Measurements from ENCODE around the gene HDAC9. TPM values are rescaled to one million over a fixed set of nuclear protein-coding genes. Genes with fewer than 3 reads are reported as not detected.

Gene HDAC9
- total RNA-seq, 4 donors from 2014 or later, result 19.6 to 48.3 (median 28.4) TPM

GRCh38 chr7:18893156-18893555 lies 397.6 kb downstream of the HDAC9 start:
- no peak for TF ChIP-seq CTCF (IDR thresholded peaks at IDR 0.05; ENCODE audit: low read depth)

DNA sequence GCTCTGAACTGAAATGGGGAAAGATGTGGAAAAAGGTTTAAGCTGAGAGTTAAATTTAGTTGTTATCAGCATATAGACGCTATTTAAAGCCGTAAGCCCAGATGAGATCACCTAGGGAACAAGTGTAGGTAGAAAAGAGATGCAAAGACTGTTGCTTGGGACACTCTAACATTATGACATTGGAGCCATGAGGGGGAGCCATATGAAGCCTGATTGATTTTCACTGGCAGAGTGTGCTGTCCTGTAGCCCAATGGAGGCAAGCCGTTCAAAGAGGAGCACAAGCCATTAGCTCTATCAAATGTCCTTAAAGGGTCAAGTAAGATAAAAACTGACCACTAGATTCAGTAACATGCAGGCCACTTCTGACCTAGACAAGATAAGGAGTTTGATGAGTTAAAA lies 398.6 kb downstream of the HDAC9 start:
- TF ChIP-seq CTCF (IDR thresholded peaks at IDR 0.05; ENCODE audit: low read depth), result no peak

DNA sequence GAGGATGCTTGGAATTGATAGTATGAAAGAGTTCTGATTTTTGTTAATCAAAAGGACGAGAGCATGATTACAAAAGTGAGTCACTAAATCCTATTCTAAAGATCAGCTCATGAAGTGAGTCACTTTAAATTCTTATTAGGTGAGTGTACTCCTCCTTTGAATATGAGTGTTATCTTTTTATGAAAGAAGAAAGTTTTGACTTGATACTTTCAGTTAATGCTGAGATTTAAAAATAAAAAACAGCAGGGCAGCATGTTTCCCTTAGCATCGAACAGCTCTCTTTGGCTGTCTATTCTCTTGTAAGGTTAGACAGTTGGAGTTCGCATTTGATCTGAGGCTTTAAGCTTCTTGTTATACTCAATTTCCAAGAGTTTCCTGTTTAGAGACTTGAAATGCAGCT lies 399.9 kb downstream of the HDAC9 start:
- no peak for TF ChIP-seq CTCF (IDR thresholded peaks at IDR 0.05; ENCODE audit: low read depth)

DNA sequence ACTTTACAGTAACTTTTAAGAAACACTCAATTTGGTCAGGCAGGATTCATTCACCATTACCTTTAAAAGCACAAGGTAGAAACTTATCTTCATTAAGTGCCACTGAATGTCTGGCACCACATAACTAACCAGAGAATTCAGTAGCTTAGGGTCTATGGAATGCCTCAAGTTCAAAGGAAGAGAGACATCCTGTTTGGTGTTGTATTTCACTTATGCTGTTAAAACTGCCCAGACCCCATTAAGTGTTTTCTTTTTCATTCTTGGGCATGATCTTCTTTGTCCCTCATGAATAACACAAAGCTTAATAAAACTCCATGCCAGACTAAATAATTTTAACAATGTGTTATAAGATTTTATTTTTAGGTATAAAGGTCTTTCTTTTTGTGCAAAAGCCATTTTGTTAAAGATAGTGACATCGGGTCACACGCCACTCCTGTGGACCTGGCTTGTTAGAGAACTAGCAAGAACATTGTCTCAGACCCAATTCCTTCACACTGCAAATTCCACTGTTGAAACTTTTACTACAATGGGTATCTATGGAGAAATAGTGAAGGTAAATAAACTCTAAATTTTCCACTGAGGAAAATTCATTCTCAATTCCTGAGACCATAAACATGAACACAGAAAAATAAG lies 400.9 kb downstream of the HDAC9 start:
- TF ChIP-seq CTCF (IDR thresholded peaks at IDR 0.05; ENCODE audit: low read depth), result no peak

GRCh38 chr7:18900236-18900635 lies 404.7 kb downstream of the HDAC9 start:
- no peak for TF ChIP-seq CTCF (IDR thresholded peaks at IDR 0.05; ENCODE audit: low read depth)

GRCh38 chr7:18900803-18901202 lies 405.3 kb downstream of the HDAC9 start:
- TF ChIP-seq CTCF (IDR thresholded peaks at IDR 0.05; ENCODE audit: low read depth), result no peak

DNA sequence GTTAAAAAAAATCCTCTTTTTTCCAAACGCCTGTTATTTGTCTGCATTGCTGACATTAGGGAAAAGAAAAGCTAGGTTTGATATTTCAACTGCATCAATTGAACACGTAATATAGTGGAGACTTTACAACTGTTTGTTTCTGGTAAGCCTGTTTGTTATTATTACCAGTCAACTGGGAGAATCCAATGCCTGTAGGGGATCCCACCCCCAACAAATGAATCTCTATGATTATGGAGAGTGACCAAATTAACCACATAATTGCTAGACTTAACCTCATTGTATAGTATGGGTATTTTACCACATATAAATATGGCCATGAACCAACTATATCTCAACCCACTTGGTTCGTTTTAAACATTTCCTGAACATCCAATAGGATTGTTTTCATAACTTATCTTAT lies 405.8 kb downstream of the HDAC9 start:
- TF ChIP-seq CTCF (IDR thresholded peaks at IDR 0.05; ENCODE audit: low read depth), result no peak
